Karpas-422 (cell line): ENCODE results near the gene UROS. TPM values are rescaled to one million over a fixed set of nuclear protein-coding genes. Genes with fewer than 3 reads are reported as not detected.

Experiments used
- small RNA-seq: library from RNA; depleted of rRNA; stranded (forward); fragments of <200 nt; gene quantifications from one replicate; pipeline ENCODE3, GENCODE V24; 2014
- total RNA-seq: library from RNA; depleted of rRNA; stranded (reverse); fragments of >200 nt; shearing (Covaris generic); gene quantifications from 2 replicates; pipeline ENCODE4 v1.2.3, GENCODE V29; 2014; ENCODE audit warnings: low replicate concordance; rRNA removed

The UROS gene
- total RNA-seq, 1 experiment from 2014 or later: 61.1 TPM

Small RNAs within 50 kb of the gene (small RNA-seq; reads per million reads assigned to genes)
- gene MIR4484: not detected
- gene RF00017: not detected

Other genes with a start within 250 kb of the UROS start
- not detected in 2 replicates for gene TEX36, start 140.1 kb downstream of the UROS start, total RNA-seq
- gene EDRF1, start 103.5 kb downstream of the UROS start, total RNA-seq: 26.5 and 63.3 TPM in 2 replicates
- gene MMP21, start 47.4 kb downstream of the UROS start, total RNA-seq: not detected in 2 replicates
- 27.9 and 30.1 TPM in 2 replicates for gene BCCIP, start 288 bp upstream of the UROS start, total RNA-seq
- not detected in 2 replicates for gene DHX32, start 58.0 kb upstream of the UROS start, total RNA-seq
- gene FANK1, start 73.3 kb upstream of the UROS start, total RNA-seq: not detected in 2 replicates